ENCODE data around the gene SNCAIP.

SNCAIP gene

DNA sequence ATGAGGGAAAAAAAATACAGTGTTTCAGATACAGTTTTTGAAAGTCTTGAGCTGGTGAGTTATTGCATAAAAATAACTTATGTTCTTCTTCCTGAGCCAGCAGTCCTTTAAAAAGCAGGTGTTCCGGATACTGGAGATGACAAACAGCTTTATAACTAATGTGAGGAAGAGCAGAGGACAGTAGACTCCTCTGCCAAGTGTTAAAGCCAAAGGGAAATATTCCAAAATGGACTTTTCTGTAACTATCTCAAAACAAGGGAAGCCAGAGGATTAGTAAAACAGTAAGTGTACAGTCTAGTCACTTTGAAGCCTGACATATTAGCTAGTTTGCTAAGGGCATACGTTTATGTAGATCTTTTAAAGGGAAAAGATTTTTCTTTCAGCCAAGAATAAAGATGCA, 11.0 kb upstream of the SNCAIP start:
- no peak for DNase-seq (ENCODE audit: extremely low read depth, low read depth)
- TF ChIP-seq CTCF (IDR thresholded peaks at IDR 0.05; ENCODE audit: low read depth, low read length) = no peak

- no peak for DNase-seq (ENCODE audit: extremely low read depth, low read depth)
- TF ChIP-seq CTCF (IDR thresholded peaks at IDR 0.05; ENCODE audit: low read depth, low read length) = no peak
Observed at GRCh38 chr5:122304471-122305215, 7.4 kb upstream of the SNCAIP start.

- no peak for TF ChIP-seq CTCF (IDR thresholded peaks at IDR 0.05; ENCODE audit: low read depth, low read length)
- no peak for DNase-seq (ENCODE audit: extremely low read depth, low read depth)
Observed at GRCh38 chr5:122306461-122306860, 5.6 kb upstream of the SNCAIP start.

DNA sequence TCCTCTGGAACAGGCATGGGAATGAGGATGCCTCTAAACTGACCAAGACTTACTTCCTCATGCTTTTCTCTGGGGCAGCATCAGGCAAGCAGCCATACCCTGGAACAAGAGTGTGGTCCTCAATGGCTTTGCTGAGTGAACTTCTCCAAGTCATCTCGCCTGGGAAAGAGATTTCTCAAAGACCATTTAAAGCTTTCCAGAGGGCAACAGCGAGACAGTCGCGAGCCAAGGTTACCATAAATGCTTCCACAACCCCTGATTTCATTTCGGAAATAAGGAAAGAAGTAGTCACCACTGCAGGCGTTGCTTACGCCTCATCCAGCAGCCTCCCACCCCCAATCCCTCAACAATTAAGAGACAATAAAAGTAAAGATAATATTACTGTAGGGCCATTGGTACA, 1.1 kb upstream of the SNCAIP start:
- DNase-seq (ENCODE audit: extremely low read depth, low read depth) = no peak
- TF ChIP-seq CTCF (IDR thresholded peaks at IDR 0.05; ENCODE audit: low read depth, low read length) = no peak

GRCh38 chr5:122311497-122311960, 508 bp upstream of the SNCAIP start:
- no peak for DNase-seq (ENCODE audit: extremely low read depth, low read depth)
- no peak for TF ChIP-seq CTCF (IDR thresholded peaks at IDR 0.05; ENCODE audit: low read depth, low read length)

GRCh38 chr5:122312591-122313406, 762 bp downstream of the SNCAIP start:
- no peak; the same call in 1 of the 2 replicates for TF ChIP-seq CTCF (IDR thresholded peaks at IDR 0.05; ENCODE audit: low read depth, low read length)
- DNase-seq (ENCODE audit: extremely low read depth, low read depth) = no peak

DNA sequence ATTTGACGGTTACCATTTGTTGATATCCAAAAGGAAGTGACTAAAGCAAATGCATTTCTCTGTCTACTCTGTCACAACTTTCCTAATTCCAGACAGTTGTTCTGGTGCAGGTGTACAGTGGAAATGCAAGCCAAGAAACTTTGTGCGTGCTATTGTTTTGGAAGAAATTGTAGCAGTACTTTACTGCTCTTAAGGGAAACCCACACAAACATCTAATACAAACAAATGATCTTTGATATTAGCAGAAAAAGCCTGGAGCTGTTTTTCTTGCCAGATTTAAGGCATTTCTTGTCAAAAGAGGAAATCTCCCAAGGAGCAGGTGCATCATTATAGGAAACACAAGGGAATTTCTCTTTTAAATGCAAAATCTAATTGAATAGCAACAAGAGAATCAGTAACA, 2.0 kb downstream of the SNCAIP start:
- TF ChIP-seq CTCF (IDR thresholded peaks at IDR 0.05; ENCODE audit: low read depth, low read length) = no peak
- no peak for DNase-seq (ENCODE audit: extremely low read depth, low read depth)

Measured in AG09319 (cell line).